Loucy (cell line): ENCODE measurements around the gene UNC119B.

Experiments used
- CTCF ChIP-seq: fragments of 200-600 bp; sonication (generic); conservative IDR thresholded peaks from 2 replicates; pipeline ENCODE4 v1.5.1; 2014; ENCODE audit warnings: mild to moderate bottlenecking, antibody characterized with exemption, low read length
- EZH2phosphoT487 ChIP-seq: fragments of 200-600 bp; IDR thresholded peaks from 2 replicates; pipeline ENCODE4 v1.6.1; 2018; ENCODE audit warnings: antibody characterized with exemption, mild to moderate bottlenecking, moderate library complexity, borderline replicate concordance

DNA sequence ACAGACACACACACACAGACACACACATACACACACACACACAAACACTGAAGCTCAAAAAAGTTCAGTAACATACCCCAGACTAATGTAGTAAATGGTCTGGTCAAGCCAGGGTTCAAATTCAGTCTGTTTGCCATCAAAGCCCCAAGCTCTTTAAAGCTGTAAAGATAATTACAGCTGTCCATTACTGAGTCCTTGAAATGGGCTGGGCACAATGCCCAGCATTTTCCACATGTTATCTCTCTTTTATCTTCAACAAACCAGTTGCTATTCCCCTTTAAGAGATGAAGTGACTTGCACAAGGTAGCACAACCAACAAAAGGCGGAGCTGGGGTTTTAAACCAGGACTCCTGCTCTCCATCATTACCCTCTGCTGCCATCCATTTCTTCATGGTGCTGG lies 7.6 kb upstream of the UNC119B start:
- TF ChIP-seq CTCF (no peak), EZH2phosphoT487 (no peak)
